HG02798 (cell line): ENCODE results near the gene PGK2.
"Not testable (repeated sequence)": the region's sequence is repeated elsewhere in the genome, so short reads cannot be mapped to it uniquely, and the experiment has no call there.

ENCODE experiments used
- ATAC-seq: cut with Tn5 transposase; IDR thresholded peaks from one replicate; pipeline ENCODE4 v1.9.1; 2021; ENCODE audit warnings: mild to moderate bottlenecking; ENCODE audit not compliant: unreplicated experiment, poor library complexity

The PGK2 gene

GRCh38 chr6:49787176-49787575 is at the start of gene PGK2:
PGK2 (minus strand) TSS chr6:49787285; CDS start chr6:49787187, 98 bp downstream.
- ATAC-seq, result peak; percentile 62

DNA sequence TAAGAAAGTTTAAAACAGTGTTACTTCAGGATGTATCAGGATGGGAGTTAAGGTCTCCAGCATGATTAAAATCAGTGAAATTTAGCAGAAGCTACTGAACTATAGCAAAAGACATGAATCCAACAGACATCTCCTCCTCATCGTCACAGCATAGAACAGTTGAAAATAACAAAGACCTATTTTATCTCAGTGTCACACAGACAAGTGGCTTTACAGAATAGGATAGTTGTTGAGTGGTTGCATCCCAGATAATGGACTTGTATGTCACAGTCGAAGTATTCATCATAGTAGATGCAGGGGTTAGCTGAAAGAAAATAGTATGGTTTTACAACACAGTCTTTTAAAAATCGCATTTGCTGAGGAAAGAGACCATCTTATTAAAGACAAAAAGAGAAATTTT is 48.1 kb upstream of the PGK2 start:
- ATAC-seq, result no peak

DNA sequence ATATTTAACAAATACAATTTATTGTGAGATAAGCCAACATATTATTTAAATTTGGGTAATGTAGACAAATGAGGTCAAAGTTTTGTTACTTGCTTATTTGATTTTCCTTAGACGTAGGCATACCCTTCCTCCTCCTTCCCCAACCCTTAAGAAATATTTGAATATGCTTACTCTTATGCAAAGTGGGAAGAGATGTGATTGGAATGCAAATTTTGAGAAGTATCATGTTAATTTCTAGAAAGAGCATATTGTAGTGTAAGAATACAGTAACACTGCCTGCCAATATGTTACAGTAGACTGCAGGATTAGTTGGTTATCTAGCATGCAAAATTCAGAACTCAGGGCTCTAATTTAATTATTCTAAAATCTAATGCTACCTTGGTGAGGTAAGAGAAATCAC is 46.3 kb upstream of the PGK2 start:
- no peak for ATAC-seq

- ATAC-seq, result peak; percentile 97
These were observed 39.8 kb upstream of the PGK2 start for GRCh38 chr6:49826743-49827406.

- no peak for ATAC-seq
These were observed 28.1 kb upstream of the PGK2 start for GRCh38 chr6:49815166-49815565.

GRCh38 chr6:49813248-49813647 is 26.2 kb upstream of the PGK2 start:
- ATAC-seq, result no peak

DNA sequence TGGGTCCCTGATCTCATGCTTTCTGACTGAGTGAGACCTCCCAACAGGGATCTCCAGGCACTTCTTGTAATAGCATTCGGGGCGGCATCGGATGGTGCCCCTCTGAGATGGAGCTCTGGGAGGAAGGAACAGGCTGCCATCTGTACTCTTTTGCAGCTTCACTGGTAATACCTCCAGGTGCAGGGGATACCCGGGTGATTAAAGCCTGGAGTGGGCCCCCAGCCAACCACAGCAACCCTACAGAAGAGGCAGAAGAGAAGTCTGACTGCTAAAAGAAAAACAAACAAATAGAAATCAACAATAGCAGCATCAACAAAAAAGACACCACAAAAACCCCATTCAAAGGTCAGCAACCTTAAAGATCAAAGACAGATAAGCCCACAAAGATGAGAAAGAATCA is 19.1 kb upstream of the PGK2 start:
- ATAC-seq, result no peak

- no peak for ATAC-seq
These were observed 18.2 kb upstream of the PGK2 start for GRCh38 chr6:49805246-49805645.

GRCh38 chr6:49801525-49801924 is 14.4 kb upstream of the PGK2 start:
- no peak for ATAC-seq

- ATAC-seq, result no peak
These were observed 12.0 kb upstream of the PGK2 start for GRCh38 chr6:49799090-49799489.

- ATAC-seq, result not testable (repeated sequence)
These were observed 9.9 kb upstream of the PGK2 start for GRCh38 chr6:49796842-49797455.

DNA sequence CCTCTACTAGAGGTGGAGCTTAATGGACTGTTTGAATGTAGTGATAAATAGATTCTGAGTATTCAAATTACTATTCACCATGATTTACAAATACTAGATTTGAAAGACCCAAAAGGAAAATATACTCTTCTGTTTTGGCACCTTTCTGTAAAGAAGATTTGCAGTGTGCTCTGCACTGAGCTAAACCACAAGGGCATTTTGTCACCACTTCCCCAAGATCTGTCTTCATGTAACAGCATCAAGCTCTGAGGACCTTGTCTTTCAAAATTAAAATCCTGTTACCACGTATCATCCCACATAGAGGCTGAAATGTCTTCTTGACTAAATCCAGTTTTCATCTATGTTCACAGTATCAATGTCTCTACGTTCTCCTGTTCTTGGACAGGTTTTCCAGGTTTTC is 3.3 kb upstream of the PGK2 start:
- ATAC-seq, result no peak

- no peak for ATAC-seq
These were observed 2.8 kb downstream of the PGK2 start for GRCh38 chr6:49784272-49784671.

- ATAC-seq, result no peak
These were observed 4.4 kb downstream of the PGK2 start for GRCh38 chr6:49782725-49783124.

DNA sequence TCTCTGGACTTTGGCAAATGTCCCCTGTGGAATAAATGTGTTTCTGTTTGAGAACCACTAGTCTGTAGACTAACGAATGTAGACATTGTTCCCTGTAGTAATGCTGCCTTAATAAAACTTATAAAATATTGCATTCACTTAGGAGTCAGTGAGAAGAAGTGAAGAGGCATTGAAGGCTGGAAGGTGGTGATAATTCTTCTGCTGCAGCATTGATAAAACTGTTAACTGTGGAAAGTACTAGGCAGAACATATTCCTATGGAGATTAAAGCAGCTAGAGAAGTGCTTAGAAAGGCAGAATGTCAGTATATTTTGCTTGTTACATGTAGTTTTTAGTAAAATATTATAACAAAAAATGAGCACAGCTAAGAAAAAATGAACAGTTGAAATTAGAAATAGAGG is 4.8 kb downstream of the PGK2 start:
- no peak for ATAC-seq

- ATAC-seq, result no peak
These were observed 10.6 kb downstream of the PGK2 start for GRCh38 chr6:49776444-49776843.

- ATAC-seq, result no peak
These were observed 12.0 kb downstream of the PGK2 start for GRCh38 chr6:49775043-49775442.

- ATAC-seq, result no peak
These were observed 14.8 kb downstream of the PGK2 start for GRCh38 chr6:49772285-49772684.

DNA sequence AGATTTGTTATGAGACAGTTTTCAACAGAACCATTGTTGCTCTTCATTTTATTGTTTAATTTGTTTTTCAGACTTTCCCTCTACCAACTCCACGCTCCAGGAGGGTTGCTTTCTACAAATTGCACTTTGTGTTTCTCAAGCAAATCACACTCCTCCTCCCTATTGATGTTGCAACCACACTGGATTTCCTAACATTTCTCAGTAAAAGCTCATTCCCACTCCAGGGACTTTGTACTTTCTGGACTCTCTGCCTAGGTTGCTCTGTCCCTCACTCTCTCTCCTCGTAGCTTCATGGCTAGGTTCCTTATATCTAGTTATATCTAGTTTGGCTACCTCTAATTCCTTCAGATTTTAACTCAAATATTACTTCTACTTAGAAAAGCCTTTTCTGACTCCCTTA is 20.3 kb downstream of the PGK2 start:
- ATAC-seq, result no peak

GRCh38 chr6:49764571-49765236 is 22.4 kb downstream of the PGK2 start:
- no peak for ATAC-seq

- no peak for ATAC-seq
These were observed 42.8 kb downstream of the PGK2 start, which contains the start of gene CRISP3 for GRCh38 chr6:49744259-49744658. CRISP3 (minus strand) TSS chr6:49744388; CDS start chr6:49744367, 21 bp downstream.

- no peak for ATAC-seq
These were observed 43.7 kb downstream of the PGK2 start for GRCh38 chr6:49743429-49743828.
